GM12878 (cell line): ENCODE results near the gene ITGA2. TPM values are rescaled to one million over a fixed set of nuclear protein-coding genes. Genes with fewer than 3 reads are reported as not detected.

Experiments
- ATAC-seq: fragments of 200-7000 bp; cut with Tn5 transposase; 3 replicates; pipeline ENCODE4 v1.9.1; 2020; ENCODE audit warnings: mild to moderate bottlenecking, moderate library complexity
- BruUV-seq: library from RNA; stranded (reverse); fragments of 400-500 nt; replicated peaks from 2 replicates; lab custom pipeline; 2021; lab: Mats Ljungman, UMichigan
- CTCF ChIA-PET: fragments of 300-600 bp; sonication (Branson Sonifier 250); formaldehyde crosslinking; extraction: SDS; loops from one replicate; lab custom pipeline; 2021; ENCODE audit warnings: inconsistent platforms; lab: Yijun Ruan, JAX
- POLR2A ChIA-PET: fragments of 350-600 bp; formaldehyde crosslinking; extraction: SDS; loops from one replicate; lab custom pipeline; 2021; ENCODE audit warnings: inconsistent platforms; lab: Charles Lee
- RAD21 ChIA-PET: fragments of 300-600 bp; sonication (Branson Sonifier 250); formaldehyde crosslinking; loops from one replicate; lab custom pipeline; 2023; ENCODE audit warnings: antibody characterized with exemption; ENCODE audit not compliant: unreplicated experiment; lab: Charles Lee
- SMC1A ChIA-PET: fragments of 300-600 bp; sonication (Branson Sonifier 250); formaldehyde crosslinking; loops from one replicate; lab custom pipeline; 2023; ENCODE audit not compliant: unreplicated experiment, uncharacterized antibody; lab: Charles Lee
- DNase-seq: peaks from one replicate; pipeline ENCODE4 v3.0.0-alpha.2; 2011; ENCODE audit warnings: low read depth, low spot score
- FAIRE-seq: peaks from 3 replicates; lab custom pipeline; 2011; peaks lifted over from hg19 to GRCh38; lab: Jason Lieb, UNC
- H2AFZ ChIP-seq: 2 replicates; pipeline ENCODE4 v1.6.0; 2011; ENCODE audit warnings: low read depth, low read length, control low read depth; ENCODE audit not compliant: control insufficient read depth
- H3K27ac ChIP-seq: 2 replicates; pipeline ENCODE4 v1.5.1; 2011; ENCODE audit warnings: control low read depth; ENCODE audit not compliant: control insufficient read depth, insufficient read depth
- H3K27me3 ChIP-seq, 2 experiments: replicated peaks in 1 of 2; 2 replicates each; pipeline versions ENCODE4 v1.6.0 to v1.6.1; 2011; ENCODE audit warnings: low read length in 1 of 2; ENCODE audit not compliant: control insufficient read depth in 2 of 2, insufficient read depth in 2 of 2
- H3K36me3 ChIP-seq, 2 experiments: 2 replicates each; pipeline ENCODE4 v1.5.1; 2011; ENCODE audit warnings: low read length in 1 of 2; ENCODE audit not compliant: control insufficient read depth in 2 of 2, insufficient read depth in 2 of 2
- H3K4me1 ChIP-seq: 2 replicates; pipeline ENCODE4 v1.6.1; 2011; ENCODE audit warnings: mild to moderate bottlenecking, low read length, moderate library complexity, mixed read lengths; ENCODE audit not compliant: control insufficient read depth, insufficient read depth
- H3K4me2 ChIP-seq: 2 replicates; pipeline ENCODE4 v1.6.0; 2011; ENCODE audit warnings: control low read depth; ENCODE audit not compliant: control insufficient read depth, insufficient read depth
- H3K4me3 ChIP-seq: fragments of 200-600 bp; sonication (generic); 2 replicates; pipeline ENCODE4 v1.5.1; 2016
- H3K79me2 ChIP-seq: 2 replicates; pipeline ENCODE4 v1.6.0; 2011; ENCODE audit warnings: low read length; ENCODE audit not compliant: control insufficient read depth, insufficient read depth
- H3K9ac ChIP-seq: 2 replicates; pipeline ENCODE4 v1.8.0; 2011; ENCODE audit warnings: low read length, control low read depth, mixed read lengths; ENCODE audit not compliant: control insufficient read depth, insufficient read depth
- H3K9me3 ChIP-seq: replicated peaks from 3 replicates; pipeline ENCODE4 v1.5.1; 2011; ENCODE audit warnings: mild to moderate bottlenecking, low read length; ENCODE audit not compliant: control insufficient read depth, insufficient read depth
- H4K20me1 ChIP-seq: 2 replicates; pipeline ENCODE4 v1.6.0; 2011; ENCODE audit not compliant: control insufficient read depth, insufficient read depth
- BHLHE40 ChIP-seq, 2 experiments: fragments of 450-650 bp in 1 of 2; IDR thresholded peaks; 2 replicates each; pipeline ENCODE4 v1.6.1; 2011 to 2017; ENCODE audit warnings: low read depth in 2 of 2, borderline replicate concordance in 1 of 2, improper control_type of control experiment in 1 of 2, low read length in 1 of 2, mild to moderate bottlenecking in 1 of 2
- E2F8 ChIP-seq: fragments of 450-650 bp; IDR thresholded peaks from 2 replicates; pipeline ENCODE4 v1.6.1; 2018; ENCODE audit warnings: mild to moderate bottlenecking, low read depth, moderate library complexity; ENCODE audit not compliant: partially characterized antibody
- ELK1 ChIP-seq: IDR thresholded peaks from 2 replicates; pipeline ENCODE4 v1.6.1; 2012; ENCODE audit warnings: low read depth, low read length, improper control_type of control experiment
- HDAC6 ChIP-seq: fragments of 200-600 bp; sonication (generic); IDR thresholded peaks from one replicate; pipeline ENCODE4 v1.8.0; 2017; ENCODE audit warnings: antibody characterized with exemption; ENCODE audit not compliant: unreplicated experiment
- KDM1A ChIP-seq: fragments of 200-600 bp; sonication (generic); IDR thresholded peaks from 2 replicates; pipeline ENCODE4 v1.6.1; 2016; ENCODE audit warnings: borderline replicate concordance
- NR2C2 ChIP-seq: IDR thresholded peaks from 2 replicates; pipeline ENCODE4 v1.6.1; 2011; ENCODE audit warnings: borderline replicate concordance, low read depth; ENCODE audit not compliant: control insufficient read depth, insufficient read length
- PKNOX1 ChIP-seq: fragments of 450-650 bp; IDR thresholded peaks from 2 replicates; pipeline ENCODE4 v1.6.1; 2016; ENCODE audit warnings: mild to moderate bottlenecking
- POU2F2 ChIP-seq: IDR thresholded peaks from 3 replicates; pipeline ENCODE4 v1.6.1; 2011; ENCODE audit warnings: low read depth, mild to moderate bottlenecking, low read length, borderline replicate concordance
- RAD21 ChIP-seq: IDR thresholded peaks from 2 replicates; pipeline ENCODE4 v1.6.1; 2011; ENCODE audit warnings: mild to moderate bottlenecking, low read depth, low read length, moderate library complexity; ENCODE audit not compliant: insufficient read depth
- RBBP5 ChIP-seq: fragments of 200-600 bp; sonication (generic); conservative IDR thresholded peaks from 2 replicates; pipeline ENCODE4 v1.6.1; 2016
- SMC3 ChIP-seq: IDR thresholded peaks from 2 replicates; pipeline ENCODE4 v1.6.1; 2011; ENCODE audit warnings: low read length, improper control_type of control experiment, borderline replicate concordance
- YBX1 ChIP-seq: fragments of 450-650 bp; IDR thresholded peaks from 2 replicates; pipeline ENCODE4 v1.6.1; 2016; ENCODE audit warnings: antibody characterized with exemption
- ZBED1 ChIP-seq: IDR thresholded peaks from 2 replicates; pipeline ENCODE4 v1.6.1; 2016; ENCODE audit warnings: borderline replicate concordance
- ZNF622 ChIP-seq: fragments of 450-650 bp; IDR thresholded peaks from 2 replicates; pipeline ENCODE4 v1.6.1; 2017; ENCODE audit warnings: mild to moderate bottlenecking, inconsistent platforms
- WGBS: methylation state at CpG from one replicate; pipeline ENCODE4 v1.1.6; 2016; ENCODE audit warnings: low lambda C conversion rate; ENCODE audit not compliant: insufficient replicate concordance, insufficient coverage; ENCODE audit errors: missing lambda C conversion rate; 5-methylcytosine and 5-hydroxymethylcytosine counted together
- in situ Hi-C: fragments of 300-500 bp; cut with MboI; formaldehyde crosslinking; loops from 9 replicates; pipeline ENCODE4 v1.14.3; 2018; ENCODE audit warnings: mixed read lengths
- intact Hi-C: fragments of 100-400 bp; cut with micrococcal nuclease; formaldehyde crosslinking; loops from one replicate; pipeline ENCODE4 v1.14.2; 2022; ENCODE audit not compliant: unreplicated experiment
- polyA plus RNA-seq, 11 experiments: library from polyadenylated mRNA; depleted of rRNA in 4 of 11; unstranded in 6 of 11; stranded (reverse) in 5 of 11; fragments of >200 nt; fragmentation: Nextera tagmentation in 4 of 11; fragmentation: Illumina TruSeq in 1 of 11; extraction: Ambion mirVana in 4 of 11; extraction: Trizol in 1 of 11; gene quantifications; 1 replicate in 1 of 11; 2 replicates in 10 of 11; pipeline versions ENCODE4 v1.2.1 to v1.2.3, GENCODE V29; 2011 to 2016; ENCODE audit warnings: inconsistent platforms in 2 of 11, missing spikeins in 2 of 11, low read depth in 1 of 11
- total RNA-seq, 4 experiments: library from RNA; depleted of rRNA in 3 of 4; stranded (reverse); fragments of >200 nt in 3 of 4; fragmentation: Illumina TruSeq in 1 of 4; extraction: Trizol in 1 of 4; gene quantifications; 2 replicates each; pipeline versions ENCODE4 v1.2.1 to v1.2.3, GENCODE V29; 2013 to 2021

ITGA2 gene
- total and polyA plus RNA-seq, 10 of the 15 experiments (the other 5 are each of a cell fraction or from before 2014, with no cell fraction given): under 0.01 to 0.13 (median 0.03) TPM; not detected in 6

- Histone ChIP-seq H3K27ac (no peak overlapping the region), H3K27me3 (no peaks in the 10 kb centered on the region), H3K9ac (no peak overlapping the region)
- no peak for ATAC-seq
- TF ChIP-seq ZBED1 (no peak), E2F8 (no peak), KDM1A (no peak), RAD21 (no peak), PKNOX1 (no peak), YBX1 (no peak), POU2F2 (no peak), HDAC6 (no peak), BHLHE40 (IDR thresholded peaks at IDR 0.05; ENCODE audit: borderline replicate concordance in 1 of 2, low read depth in 2 of 2, low read length in 1 of 2) (no peak), NR2C2 (no peak), ZNF622 (no peak), ELK1 (no peak), RBBP5 (no peak), SMC3 (no peak)
- TF ChIP-seq, all 136 proteins: peak for 0
- no peak for FAIRE-seq
- RAD21 ChIA-PET: interaction anchor here (4.1 kb wide), 1 partner anchor 145 kb away, joined by 49 read pairs; no protein-coding TSS in a partner anchor
- WGBS: 98% methylated on average over 7 of the region's 7 CpGs
- Histone ChIP-seq H3K4me2 (no peak overlapping the region), H3K9me3 (no peaks in the 10 kb centered on the region), H2AFZ (no peak overlapping the region), H3K4me1 (peaks cover 2% of the 10 kb centered on the region), H3K4me3 (no peak overlapping the region), H3K36me3 (peaks cover 0 to 11% of the 10 kb centered on the region in 2 experiments; a peak in 1 of 4 replicates), H4K20me1 (no peaks in the 10 kb centered on the region), H3K79me2 (no peaks in the 10 kb centered on the region)
- intact Hi-C loops: loop anchor here (5.0 kb wide), 1 partner anchor 308 kb away; the partner anchor contains the start of genes ITGA1 and PELO
- CTCF ChIA-PET: interaction anchor here (0.6 to 7.3 kb wide), 11 partner anchors 11 to 824 kb away, joined by 3 to 127 read pairs (median 4); partner anchors contain the start of gene MOCS2
- no peak for DNase-seq
- POLR2A ChIA-PET: no interaction called here
- in situ Hi-C loops: loop anchor here (5.0 to 10.0 kb wide), 2 partner anchors 148 to 300 kb away; no protein-coding TSS in a partner anchor
- no TSS peak for BruUV-seq
- SMC1A ChIA-PET: interaction anchor here (0.7 to 3.8 kb wide), 3 partner anchors 10 to 146 kb away, joined by 3 to 51 read pairs (median 5); partner anchors contain the start of gene MOCS2
Observed at GRCh38 chr5:53095217-53095616, 106.1 kb downstream of the ITGA2 start.
